NCI-H1436 treated with DMSO at 0.1 percent for 48 hours (cell line): ENCODE results near the gene MAST1.
"Not testable (repeated sequence)": the region's sequence is repeated elsewhere in the genome, so short reads cannot be mapped to it uniquely, and the experiment has no call there.

Experiments used
- DNase-seq: peaks from one replicate; lab custom pipeline; 2025; lab: John Stamatoyannopoulos, UW

Gene MAST1

DNA sequence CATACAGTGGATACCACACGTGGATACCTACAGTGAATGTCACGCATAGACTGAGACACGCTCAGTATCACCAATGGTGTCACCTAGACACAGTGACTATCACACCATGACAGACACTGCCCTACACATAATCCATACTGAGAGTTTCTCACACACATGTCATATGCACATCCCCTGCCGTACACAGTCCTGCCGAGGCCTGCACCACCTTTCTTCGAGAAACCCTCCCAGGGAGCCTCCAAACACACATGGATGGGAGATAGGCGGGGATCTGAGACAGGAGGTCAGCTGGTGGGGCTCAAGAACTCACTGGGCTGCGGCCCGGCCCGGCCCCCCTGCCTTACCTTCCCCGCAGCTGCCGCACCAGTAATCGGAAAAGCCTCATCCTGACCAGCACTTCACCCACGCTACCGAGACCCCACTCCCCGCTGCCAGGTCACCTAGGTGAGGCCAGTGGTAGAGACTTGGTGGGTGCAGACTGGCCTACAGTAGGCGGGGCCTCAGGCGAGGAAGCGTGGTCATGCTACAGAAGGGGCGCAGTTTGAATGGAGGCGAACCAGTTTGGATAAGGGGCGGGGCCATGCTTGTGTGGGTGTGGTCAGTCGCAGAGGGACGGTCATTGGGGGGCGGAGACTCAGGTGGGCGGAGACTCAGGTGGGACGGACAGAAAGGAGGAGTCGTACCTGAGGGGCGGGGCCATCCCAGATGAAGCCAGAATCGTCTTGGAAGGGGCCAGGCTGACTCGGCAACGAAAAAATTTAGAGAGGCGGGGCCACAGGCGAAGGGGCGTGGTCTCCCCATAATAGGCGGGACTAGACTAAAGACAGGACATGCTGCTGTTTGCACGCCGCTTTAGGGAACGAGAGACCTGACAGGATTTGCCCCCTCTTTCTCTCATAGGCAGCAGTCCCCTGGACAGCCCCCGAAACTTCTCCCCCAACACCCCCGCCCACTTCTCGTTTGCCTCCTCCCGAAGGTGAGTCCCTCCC, 2.1 kb downstream of the MAST1 start:
- no peak for DNase-seq

DNA sequence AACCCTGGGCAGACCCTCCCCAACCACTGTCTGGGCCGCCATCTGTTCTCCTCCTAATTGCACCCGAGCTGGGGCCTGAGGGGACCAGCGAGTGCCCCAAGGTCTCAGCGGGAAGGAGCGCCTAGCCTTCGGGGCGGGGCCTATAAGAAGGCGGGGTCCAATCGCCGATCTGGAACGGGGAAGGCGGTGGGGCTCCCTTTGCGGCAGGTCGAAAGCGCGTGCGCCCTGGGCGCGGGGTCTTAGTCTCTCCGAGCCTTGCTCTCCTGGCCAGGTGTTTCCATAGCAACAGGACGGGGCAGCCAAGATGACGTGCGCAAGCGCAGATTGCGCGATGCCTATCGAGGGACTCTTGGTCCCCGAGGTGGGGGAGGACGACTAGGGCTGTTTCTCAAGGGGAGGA, 2.8 kb downstream of the MAST1 start:
- no peak for DNase-seq

DNA sequence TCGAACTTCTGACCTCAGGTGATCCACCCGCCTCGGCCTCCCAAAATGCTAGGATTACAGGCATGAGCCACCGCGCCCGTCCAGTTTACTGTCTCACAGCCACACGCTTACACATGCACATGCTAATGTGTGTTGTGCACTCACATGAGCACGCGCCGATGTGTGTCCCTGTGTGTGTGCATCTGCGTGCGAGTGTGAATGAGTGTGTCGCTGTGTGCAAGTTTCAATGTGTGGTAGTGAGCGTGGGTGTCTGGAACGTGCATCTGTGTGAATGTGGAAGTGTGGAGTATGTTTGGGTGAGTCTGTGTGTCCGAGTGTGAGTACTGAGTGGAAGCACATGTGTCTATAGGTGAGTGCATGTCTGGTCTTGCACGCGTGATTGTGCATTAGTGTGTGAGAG, 4.2 kb downstream of the MAST1 start:
- DNase-seq = no peak

DNA sequence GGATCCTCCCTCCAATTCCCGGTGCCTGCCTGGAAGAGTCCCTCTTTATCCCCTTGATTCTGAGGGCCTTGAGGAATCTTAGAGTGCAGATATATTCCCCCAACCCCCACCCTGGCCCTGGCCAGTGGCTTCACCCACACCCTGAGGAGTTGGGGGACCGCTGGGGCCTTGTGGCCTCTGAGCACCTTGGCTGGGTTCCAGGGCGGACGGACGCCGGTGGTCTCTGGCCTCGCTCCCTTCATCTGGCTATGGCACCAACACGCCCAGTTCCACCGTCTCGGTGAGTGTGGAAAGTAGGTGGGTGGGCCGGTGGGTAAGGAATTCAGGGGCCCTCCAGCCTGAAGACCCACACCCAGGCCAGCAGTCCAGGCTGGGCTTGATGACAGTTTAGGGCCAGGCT, 5.0 kb downstream of the MAST1 start:
- no peak for DNase-seq

DNA sequence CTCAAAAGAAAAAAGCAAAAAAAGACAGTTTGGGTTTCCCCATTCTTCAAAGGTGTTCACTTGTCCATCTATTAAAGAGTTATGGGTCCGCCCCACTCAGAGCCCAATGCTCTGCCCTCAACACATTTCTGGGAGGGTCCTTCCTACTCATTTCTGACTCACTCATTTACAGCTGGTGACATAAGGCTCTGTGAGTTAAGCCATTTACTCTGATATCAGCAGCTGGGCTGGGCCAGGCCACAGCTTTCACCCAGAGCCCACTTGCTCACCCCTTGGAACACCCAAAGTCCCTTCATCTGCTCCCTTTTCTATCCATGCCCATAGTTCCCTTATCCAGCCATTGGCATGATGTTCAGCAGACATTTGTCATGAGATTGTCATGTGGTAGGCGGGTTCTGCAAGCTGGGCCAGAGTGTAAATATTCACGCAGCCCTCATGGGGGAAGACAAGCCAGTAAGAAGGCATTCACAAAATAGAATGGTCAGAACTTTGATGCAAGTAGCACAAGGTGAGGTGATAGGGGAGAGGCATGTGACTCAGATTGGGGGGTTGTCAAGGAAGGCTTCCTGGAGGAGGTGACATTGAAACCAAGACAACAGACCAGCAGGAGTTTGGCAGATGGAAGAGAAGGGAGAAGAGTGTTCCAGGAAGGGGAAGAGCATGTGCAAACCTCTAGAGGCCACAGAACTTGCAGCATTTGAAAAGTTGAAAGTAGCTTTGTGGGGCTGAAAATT, 5.9 kb downstream of the MAST1 start:
- no peak for DNase-seq

DNA sequence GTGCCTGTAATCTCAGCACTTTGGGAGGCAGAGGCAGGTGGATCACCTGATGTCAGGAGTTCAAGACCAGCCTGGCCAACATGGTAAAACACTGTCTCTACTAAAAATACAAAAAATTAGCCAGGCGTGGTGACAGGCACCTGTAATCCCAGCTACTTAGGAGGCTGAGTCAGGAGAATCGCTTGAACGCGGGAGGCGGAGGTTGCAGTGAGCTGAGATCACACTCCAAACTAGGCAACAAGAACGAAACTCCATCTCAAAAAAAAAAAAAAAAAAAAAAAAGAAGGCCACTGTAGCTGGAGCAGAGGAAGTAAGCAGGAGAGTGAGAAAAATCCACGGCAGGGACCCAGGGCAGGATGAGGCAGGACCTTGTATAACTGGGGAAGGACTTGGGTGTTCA, 8.3 kb downstream of the MAST1 start:
- not testable (repeated sequence) for DNase-seq

DNA sequence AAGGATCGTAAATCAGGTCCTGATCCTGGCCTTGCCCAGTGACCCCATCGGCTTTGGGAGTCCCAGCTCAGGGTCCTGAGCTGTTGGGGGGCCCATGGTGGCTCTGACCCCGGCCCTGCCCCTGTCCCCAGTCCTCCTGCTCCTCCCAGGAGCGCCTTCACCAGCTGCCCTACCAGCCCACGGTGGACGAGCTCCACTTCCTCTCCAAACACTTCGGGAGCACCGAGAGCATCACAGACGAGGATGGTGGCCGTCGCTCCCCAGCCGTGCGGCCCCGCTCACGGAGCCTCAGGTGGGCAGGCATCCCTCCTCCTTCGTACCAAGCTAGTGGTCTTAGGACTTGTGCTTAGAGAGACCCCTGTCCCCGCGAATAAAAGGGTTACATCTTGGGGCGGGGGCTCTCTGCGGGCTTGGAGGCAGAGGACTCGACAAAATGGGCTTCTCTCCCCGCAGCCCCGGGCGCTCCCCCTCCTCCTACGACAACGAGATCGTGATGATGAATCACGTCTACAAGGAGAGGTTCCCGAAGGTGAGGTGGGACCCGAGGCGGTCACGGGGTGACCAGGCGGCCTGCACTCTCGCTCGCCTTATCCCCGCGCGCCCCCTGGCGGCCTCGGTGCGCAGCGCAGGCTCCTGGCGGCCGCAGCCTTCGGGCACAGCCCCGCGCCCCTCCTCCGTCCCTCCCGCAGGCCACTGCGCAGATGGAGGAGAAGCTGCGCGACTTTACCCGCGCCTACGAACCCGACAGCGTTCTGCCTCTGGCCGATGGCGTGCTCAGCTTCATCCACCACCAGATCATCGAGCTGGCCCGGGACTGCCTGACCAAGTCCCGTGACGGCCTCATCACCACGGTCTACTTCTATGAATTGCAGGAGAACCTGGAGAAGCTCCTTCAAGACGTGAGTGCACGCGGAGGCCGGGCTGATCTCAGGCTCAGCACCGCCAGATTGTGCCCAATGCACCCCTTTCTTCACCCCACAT, 9.1 kb downstream of the MAST1 start:
- no peak for DNase-seq

DNA sequence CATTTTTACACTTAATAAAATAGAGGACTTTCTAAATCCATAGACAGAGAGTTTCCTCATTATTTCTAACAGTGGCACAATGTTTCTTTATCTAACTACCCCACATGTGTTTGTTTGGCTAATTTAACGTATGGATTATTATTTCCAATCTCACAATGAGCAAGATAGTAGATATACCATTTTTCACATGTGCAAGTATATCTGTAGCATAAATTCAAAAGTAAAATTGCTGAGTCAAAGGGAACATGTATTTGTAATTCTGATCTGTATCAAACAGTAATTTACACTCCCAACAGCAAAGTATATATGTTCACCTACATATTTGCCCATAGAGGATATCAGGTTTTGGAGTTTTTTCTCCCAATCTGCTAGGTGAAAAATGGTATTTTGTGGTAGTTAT, 18.3 kb downstream of the MAST1 start:
- no peak for DNase-seq

DNA sequence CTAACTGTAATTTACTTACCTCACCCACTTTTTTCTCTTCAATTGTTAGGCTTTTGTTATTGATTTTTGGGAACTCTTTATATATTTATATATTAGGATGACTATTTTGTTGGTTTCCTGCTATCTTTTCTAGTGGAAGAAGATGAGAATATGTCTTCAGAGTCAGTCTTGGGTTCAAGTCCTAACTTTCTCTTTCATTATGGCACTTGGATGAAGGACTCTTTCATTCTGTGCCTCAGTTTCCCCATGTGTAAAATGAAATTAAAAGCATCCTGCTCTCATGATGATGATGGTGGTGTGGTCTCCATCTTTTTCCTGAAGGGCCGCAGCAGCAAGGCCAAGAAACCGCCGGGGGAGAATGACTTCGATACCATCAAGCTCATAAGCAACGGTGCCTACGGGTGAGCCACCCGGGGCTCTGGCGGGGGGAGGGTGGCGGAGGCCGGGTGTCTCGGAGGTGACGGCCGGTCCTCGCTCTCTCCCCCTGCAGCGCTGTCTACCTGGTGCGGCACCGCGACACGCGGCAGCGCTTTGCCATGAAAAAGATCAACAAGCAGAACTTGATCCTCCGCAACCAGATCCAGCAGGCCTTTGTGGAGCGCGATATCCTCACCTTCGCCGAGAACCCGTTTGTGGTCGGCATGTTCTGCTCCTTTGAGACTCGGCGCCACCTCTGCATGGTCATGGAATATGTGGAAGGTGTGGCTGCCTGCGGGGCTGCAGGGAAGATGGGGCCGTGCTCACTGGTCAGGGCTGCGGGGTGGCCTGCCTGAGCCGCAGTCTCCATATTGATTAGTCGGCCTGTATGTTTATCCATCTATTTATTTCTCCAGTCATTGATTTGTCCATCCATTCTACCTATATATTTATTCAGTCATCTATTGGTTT, 20.0 kb downstream of the MAST1 start:
- DNase-seq = no peak

DNA sequence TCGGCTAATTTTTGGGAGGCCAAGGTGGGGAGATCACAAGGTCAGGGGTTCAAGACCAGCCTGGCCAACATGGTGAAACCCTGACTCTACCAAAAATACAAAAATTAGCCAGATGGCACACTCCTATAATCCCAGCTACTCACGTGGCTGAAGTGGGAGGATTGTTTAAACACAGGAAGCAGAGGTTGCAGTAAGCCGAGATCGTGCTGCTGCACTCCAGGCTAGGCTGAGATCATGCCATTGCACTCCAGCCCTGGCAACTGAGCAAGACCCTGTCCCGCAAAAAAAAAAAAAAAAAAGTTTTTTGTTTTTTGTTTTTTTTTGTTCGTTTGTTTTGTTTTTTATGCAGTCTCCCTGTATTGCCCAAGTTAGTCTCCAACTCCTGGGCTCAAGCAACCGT, 21.2 kb downstream of the MAST1 start:
- no peak for DNase-seq

DNA sequence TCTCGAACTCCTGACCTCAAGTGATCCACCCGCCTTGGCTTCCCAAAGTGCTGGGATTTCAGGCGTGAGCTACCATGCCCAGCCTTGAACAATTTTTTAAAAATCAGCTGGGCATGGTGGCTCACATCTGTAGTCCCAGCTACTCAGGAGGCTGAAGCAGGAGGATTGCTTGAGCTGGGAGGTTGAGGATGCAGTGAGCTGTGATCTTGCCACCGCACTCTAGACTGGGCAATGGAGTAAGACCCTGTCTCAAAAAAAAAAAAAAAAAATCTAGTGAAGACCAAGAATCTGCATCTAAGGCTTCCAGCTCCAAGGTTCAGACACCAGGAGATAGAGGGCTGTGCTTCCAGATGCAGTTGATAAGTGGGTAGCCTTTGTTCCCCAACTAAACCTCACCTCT, 25.8 kb downstream of the MAST1 start:
- no peak for DNase-seq

DNA sequence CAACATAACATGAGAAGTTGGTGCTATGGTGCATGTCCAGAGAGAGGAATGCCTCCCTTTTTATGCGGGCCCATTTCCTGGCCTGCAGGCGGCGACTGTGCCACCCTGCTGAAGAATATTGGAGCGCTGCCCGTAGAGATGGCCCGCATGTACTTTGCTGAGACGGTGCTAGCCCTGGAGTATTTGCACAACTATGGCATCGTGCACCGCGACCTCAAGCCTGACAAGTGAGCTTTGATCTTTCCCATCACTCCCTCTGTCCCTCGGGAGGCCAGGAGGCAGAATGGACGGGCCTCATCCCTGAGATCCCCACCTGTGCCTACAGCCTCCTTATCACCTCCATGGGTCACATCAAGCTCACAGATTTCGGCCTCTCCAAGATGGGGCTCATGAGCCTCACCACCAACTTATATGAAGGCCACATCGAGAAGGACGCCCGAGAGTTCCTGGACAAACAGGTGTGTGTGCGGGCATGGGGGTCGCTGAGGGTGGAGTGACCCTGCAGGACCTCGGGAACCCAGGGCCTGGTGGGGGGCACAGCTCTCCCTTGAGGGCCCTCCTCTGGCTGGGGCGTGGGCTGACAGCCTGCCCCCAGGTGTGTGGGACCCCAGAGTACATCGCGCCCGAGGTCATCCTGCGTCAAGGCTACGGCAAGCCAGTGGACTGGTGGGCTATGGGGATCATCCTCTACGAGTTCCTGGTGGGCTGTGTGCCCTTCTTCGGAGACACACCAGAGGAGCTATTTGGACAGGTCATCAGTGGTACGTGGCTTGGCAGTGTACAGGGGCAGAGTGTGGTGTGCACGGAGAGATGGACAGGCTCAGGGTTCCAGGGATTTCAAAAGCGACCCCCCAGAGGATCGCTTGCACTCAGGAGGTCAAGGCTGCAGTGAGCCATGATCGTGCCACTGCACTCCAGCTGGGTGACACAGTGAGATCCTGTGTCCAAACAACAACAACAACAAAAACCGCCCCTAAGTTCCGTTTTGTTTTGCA, 26.7 kb downstream of the MAST1 start:
- no peak for DNase-seq

DNA sequence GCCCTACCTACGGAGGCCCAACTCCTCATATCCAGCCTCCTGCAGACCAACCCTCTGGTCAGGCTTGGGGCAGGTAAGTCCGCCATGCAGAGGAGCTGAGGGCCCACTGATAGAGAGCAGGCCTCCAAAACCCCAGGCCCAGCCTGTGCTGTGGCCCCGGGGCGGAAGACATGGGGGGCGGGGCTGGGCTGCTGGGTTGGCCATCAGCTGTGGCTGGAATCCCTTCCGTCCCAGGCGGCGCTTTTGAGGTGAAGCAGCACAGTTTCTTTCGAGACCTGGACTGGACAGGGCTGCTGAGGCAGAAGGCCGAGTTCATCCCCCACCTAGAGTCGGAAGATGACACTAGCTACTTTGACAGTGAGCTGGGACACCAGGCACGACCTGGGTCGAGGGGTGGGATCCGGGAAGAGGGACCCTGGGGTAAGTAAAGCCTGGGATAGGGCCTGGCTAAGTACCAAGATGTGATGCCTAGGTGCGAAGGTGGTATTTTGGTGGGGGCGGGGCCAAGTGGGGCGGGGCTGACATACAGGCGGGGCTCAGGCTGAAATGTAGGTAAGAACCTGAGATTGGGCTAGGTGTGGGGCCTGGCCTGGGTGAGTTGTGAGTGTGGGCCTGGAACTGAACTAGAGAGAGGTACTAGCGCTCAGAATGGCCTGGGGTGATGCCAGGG, 27.6 kb downstream of the MAST1 start:
- no peak for DNase-seq

DNA sequence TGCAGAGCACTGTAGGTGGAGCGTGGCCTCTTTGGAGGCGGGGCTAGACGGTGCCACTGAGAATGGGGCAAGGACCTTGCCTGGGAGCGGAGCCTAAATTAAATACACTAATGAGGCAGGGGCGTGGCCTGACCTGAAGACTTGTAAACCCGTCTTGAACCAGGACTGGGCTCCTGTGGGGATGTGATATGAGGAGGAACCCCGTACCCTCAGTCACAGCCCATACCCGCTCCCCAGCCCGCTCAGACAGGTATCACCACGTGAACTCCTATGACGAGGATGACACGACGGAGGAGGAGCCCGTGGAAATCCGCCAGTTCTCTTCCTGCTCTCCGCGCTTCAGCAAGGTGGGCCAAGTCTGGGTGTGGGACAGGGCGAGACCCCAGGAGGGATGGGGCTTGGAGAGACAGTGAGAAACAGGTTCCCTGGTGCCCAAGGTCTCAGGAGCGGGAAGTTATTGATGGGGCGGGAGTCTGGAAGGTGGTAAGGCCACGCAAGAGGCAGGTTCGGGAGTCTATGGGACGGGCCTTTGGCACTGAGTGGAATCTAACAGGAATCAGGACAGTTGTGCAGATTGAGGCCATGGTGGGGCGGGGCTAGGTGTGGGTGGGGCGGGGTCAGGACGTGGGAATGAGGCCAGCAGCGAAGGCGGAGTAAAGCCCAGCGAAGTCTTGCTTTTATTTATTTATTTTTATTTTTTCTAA, 28.3 kb downstream of the MAST1 start:
- DNase-seq = no peak

DNA sequence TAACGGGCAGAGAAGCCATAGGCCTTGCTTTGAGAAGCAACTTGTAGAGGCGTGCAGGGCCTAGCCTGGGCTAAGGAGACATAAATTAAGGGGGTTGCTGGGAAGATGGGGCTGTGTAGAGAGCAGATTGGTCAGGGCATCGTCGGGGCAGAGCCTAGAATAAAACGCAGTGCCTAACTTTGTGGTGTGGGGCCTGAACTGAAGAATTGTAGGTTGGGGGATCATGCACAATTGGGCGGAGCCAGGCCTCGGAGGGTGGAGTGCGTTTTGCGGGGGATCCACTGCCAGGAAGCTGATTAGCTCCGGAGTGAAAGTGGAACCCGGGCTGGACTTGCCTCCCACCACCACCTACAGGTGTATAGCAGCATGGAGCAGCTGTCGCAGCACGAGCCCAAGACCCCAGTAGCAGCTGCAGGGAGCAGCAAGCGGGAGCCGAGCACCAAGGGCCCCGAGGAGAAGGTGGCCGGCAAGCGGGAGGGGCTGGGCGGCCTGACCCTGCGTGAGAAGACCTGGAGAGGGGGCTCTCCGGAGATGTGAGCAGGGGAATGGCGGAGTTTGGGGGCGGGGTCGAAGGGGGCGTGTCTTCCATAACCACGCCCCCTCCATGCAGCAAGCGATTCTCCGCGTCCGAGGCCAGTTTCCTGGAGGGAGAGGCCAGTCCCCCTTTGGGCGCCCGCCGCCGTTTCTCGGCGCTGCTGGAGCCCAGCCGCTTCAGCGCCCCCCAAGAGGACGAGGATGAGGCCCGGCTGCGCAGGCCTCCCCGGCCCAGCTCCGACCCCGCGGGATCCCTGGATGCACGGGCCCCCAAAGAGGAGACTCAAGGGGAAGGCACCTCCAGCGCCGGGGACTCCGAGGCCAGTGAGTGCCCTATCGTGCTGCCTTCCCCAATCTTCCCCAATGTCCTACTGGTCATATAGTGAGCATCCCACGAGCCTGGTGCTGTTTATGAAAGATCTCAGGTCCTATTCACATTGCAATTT, 29.1 kb downstream of the MAST1 start:
- DNase-seq = no peak

DNA sequence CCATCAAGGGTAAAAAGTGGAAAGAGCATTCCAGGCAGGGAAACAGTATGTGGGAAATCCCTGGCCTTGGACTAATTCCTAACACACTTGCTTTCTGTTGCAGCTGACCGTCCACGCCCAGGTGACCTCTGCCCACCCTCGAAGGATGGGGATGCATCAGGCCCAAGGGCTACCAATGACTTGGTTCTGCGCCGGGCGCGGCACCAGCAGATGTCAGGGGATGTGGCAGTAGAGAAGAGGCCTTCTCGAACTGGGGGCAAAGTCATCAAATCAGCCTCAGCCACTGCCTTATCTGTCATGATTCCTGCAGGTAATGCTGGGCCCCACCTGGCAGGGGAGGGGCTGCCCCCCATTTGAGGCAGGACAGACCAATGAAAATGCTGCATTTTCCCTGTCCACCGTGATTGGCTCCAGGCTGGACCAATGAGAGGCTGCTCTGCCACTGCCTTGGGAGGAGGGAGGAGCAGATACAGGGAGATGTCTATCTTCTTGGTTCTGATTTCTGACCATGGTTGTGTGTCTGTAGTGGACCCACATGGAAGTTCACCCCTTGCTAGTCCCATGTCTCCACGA, 30.3 kb downstream of the MAST1 start:
- no peak for DNase-seq

DNA sequence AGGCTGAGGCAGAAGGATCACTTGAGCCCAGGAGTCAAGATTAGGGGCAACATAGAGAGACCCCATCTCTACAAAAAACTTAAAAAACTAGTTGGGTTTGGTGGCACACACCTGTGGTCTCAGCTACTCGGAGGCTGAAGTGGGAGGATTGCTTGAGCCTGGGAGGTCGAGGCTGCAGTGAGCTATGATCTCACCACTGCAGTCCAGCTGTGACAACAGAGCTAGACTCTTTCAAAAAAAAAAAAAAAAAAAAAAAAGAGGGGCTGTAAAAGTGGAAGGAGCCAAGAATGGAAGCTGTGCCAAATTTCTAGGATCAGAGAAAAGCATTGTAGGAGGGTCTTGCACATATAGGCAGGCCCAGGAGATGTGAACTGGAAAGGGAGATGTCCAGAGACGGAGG, 33.4 kb downstream of the MAST1 start:
- no peak for DNase-seq
